Inferior parietal cortex (tissue), 1 donor: ENCODE results near the gene IVNS1ABP.
"Not testable (repeated sequence)": the region's sequence is repeated elsewhere in the genome, so short reads cannot be mapped to it uniquely, and the experiment has no call there.

Source experiments
- DNase-seq: peaks from one replicate; pipeline ENCODE4 v3.0.0-alpha.2; 2016; ENCODE audit errors: extremely low spot score

Gene IVNS1ABP

DNA sequence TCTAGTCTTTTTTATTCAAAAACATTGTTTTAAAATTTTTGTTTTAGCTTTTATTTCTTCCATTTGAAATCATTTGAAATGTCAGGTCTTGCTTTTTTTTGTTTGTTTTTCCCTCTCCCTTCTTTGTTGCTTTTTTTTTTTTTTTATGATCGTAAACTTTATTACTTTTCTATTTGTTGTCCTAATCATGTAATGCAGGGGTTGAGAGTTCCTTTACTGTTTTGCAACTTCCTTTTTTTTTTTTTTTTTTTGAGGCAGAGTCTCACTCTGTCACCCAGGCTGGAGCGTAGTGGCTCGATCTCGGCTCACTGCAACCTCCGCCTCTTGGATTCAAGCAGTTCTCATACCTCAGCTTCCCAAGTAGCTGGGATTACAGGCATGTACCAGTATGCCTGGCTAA lies 24.8 kb downstream of the IVNS1ABP start:
- no peak for DNase-seq

DNA sequence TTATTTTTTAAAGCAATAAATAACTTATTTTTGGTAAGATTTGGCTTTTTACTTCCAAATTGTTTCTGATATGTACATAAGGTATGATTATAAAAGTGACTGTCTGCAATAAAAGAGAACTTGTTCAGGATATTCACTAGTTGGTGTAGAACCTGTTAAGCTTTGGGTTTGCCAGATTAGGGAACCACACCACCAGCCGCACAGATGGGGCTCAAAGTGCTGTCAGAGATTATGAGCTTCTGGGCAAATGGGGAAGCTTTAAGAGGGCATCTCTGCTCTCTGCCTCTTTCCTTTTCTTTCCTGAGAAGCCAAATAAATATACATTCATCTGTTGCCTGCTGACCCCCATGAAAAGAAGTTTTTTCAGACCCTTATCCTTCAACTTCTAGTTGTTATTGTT lies 25.4 kb downstream of the IVNS1ABP start:
- no peak for DNase-seq

DNA sequence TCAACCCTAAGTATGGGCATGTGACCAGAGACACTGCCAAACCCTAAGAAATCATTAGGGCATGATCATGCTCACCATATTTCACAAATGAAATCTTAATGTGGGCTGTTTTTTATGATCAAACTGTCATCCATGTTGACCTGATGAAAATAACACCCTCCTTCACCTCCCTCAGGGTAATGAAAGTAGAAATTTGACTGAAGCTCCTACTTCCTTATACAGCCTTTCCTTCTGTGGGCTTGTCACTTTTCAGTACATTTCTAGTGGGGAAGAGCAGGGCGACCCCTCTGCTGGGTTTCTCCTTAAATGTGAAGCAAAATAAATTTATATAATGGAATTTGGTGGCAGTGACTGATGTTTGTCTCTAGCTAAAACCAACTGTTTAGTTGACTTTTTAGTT lies 25.9 kb downstream of the IVNS1ABP start:
- no peak for DNase-seq

DNA sequence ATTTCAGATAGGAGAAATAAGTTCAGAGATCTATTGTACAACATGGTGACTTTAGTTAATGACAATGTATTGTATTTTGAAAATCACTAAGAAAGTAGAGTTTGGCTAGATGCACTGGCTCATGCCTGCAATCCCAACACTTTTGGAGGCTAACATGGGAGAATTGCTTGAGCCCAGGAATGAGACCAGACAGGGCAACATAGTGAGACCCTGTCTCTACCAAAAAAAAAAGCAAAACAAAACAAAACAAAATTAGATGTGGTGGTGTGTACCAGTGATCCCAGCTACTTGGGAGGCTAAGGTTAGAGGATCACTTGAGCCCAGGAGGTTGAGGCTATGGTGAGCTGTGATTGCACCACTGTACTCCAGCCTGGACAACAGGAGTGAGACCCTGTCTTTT lies 27.2 kb downstream of the IVNS1ABP start:
- no peak for DNase-seq

DNA sequence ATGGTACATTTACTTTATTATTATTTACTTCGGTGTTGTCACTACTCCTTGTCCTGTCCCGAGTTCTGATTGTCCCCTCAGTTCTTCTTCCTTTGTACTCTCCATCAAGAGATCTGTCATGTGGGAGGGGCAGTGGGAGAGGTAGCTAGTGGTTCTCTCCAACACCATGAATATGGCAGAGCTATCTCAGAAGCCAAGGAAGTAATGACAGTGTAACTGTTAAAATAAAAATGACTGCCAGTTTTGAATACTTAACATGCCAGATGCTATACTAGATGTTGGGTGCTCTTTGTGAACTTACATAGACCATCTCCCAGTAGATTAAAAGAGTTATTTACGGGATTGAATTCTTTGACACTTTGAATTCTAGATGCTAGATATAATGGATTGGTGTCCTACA lies 28.6 kb downstream of the IVNS1ABP start:
- no peak for DNase-seq

DNA sequence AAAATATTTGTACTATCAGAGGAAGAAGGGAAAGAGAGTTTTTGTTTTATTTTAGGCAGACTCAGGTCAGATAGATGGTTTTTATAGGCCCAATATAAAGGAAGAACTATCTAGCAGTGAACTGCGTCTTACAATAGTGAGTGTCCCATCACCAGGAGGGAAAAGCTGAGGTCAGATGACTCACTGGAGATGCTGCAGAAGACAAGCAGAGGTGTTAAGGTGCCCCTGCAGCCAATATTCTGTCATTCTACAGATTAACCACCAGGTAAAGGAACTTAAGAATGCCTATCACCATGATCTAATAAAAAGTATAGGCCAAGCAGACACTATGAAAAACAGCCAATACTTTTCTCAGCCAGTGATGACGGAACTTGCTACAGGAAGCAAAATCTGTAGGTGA lies 29.6 kb downstream of the IVNS1ABP start:
- no peak for DNase-seq

DNA sequence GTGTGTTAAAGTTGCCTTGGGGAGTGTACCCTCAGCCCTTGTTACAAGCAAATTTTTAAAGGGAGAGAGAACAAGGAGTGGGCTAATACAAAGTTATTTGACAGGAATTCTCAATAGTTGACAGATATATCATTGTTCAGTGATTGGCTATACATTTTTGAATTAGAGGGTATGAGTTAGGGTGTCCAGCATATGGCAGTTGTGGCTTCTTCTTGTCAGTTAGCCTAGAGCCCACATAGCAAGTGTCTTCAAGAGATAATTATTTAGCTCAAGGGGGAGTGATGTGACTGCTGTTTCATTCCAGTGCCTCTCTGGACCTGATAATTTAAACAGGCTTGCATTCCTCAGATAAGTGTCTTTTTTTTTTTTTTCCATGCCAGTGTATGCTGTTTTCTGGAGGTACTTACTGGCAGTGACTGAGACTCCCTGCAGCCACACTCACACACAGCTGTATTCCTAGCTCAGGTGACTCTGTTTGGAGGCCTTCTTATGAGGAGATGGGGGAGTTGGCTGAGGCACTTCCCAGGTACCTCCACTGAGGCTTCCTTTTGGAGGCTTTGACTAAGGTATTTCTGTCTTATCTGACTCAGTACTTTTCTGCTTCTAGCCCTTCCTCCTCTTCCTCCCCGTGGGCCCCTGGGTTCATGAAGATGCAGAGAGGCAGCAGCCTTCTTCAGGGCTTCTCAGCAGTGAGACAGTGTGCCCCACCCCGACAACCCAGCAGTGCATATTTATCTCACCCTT lies 32.3 kb downstream of the IVNS1ABP start:
- peak; percentile 40 for DNase-seq

DNA sequence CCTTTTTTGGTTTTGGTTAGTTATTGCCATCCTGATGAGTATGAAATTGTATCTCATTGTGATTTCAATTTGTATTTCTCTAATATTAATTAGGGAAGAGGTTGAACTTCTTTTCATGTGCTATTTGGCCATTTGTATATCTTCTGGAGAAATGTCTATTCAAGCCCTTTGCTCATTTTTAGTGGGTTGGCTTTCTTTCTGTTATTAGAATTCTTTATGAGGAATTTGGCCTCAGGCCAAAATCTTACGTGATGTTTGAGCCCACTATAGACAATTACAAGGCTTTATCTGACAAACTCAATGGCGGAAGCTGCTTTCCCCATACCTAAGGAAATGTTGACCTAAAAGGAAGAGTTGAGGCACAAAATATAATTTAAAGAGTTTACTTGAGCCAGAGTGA lies 32.9 kb downstream of the IVNS1ABP start:
- no peak for DNase-seq

DNA sequence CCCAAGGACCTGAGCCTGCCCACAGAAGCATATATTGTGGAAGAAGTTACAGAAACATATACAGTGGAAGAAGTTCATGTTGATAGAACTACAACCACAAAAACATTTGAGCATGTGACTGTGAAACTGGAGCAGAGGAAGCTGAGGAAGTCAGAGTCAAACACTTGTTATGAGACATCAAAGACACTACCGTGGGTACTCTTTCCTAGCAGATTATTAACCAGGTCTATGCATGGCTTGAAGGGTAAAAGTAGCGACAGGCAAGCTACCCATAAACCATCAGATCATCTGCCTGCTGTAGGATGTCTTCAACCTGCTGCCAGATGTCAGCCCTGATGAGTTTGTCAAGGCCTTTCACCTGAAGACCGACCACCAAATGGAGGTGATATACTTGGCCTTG lies 35.8 kb downstream of the IVNS1ABP start:
- no peak for DNase-seq

DNA sequence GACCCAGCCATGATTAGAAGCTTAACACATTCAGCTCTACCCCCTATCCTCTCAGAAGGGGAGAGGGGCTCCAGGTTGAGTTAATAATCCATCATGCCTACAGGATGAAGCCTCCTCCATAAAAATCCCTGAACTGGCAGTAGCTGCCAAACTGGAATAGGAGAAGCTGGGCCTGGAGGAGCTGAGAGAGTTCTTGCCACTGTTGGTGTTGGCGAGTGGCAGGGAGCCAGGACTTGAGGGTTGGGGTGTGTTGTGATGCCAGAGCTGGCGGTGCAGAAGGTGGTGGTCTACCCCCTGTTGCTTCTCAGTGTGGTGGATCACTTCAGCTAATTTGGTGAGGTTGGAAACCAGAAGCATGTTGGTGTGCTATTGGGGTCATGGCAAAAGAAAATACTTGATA lies 36.5 kb downstream of the IVNS1ABP start:
- no peak for DNase-seq

DNA sequence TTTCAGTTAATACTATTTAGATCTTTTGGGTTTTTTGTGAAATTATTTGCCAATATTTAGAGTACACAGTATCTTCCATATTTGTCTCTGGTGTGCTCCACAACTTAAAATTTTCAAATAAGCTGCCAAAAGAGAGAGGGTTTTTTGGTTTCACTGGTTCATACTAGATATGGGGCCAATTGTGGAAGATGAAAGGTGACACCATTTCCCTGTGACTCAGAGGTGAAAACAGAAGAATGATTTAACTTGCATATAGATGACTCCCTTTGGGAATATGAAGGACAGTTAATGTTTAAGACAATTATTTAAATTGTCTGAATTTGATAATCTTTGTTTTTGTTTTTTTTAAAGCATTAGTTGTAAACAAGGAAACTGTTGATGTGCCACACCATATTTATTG lies 37.5 kb downstream of the IVNS1ABP start:
- no peak for DNase-seq

DNA sequence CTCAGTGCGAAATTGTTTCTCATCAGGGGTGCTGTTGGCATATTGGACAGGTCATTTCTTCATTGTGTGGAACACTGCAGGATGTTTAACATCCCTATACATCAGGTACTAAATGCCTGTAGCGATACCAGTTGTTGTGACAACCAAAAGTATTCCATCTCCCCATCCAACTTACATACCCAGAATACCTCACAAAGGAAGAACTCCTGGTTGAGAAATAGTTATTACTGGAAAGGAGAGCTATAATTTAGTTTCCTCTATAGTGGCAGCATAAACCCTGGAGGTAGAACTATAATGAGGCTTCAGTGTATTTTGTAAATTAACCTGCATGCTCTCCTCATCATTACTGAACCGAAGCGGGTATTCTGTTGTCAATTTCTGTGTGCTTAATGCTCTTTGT lies 45.1 kb downstream of the IVNS1ABP start:
- no peak for DNase-seq

DNA sequence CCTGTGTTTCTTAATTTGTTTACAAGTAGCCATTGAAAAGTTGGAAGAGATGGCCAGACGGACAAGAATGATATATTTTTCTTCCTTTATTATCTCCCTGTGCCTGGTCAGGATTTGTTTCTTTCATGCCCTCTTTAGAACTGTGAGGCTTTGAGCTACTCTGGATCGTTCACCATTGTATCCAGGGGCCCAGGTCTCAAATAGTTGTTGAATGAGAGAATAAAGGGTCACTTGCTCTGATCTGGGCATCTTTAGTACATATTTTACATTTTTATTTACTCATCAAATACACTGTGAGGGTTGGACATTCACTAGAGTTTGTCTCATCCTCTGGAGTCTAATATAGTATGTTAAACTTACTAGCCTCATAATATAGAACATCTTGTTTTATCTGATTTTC lies 48.7 kb downstream of the IVNS1ABP start:
- no peak for DNase-seq

DNA sequence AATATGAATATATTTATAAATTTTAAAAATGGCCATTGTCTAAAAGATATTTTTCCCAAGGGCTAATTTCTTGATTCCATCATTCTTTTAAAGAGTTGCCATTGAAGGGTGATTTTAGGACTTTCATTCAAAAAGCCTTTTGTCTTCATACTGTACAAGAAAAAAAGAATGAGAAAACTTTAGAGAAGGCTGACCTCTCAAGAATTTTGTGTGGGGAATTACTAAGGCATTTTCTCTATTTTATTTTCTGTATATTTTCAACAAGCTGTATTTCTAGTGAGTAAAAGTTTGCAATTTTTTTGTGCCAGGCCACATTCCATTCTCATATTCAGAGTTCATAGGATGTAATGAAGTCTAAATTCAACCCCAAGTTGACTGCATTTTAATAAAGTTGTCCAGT lies 49.3 kb downstream of the IVNS1ABP start:
- DNase-seq: no peak

DNA sequence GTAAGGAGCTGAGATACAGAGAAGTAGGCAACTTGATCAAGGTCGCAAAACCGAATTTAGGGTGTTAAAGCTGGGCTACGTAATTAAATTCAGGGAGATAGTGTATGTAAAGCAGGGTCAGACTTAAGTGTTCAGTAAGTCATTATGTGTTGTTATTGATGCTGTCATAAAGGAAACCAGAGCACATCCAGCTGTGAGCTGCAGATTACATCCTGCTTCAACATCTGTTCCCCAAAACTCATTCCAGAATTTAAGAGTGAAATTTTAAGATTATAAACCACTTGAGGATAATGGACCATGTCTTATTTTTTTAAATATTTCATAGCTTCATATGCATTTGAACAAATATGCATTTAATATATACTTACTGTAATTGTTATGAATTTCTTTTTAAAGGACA lies 49.7 kb downstream of the IVNS1ABP start:
- no peak for DNase-seq

DNA sequence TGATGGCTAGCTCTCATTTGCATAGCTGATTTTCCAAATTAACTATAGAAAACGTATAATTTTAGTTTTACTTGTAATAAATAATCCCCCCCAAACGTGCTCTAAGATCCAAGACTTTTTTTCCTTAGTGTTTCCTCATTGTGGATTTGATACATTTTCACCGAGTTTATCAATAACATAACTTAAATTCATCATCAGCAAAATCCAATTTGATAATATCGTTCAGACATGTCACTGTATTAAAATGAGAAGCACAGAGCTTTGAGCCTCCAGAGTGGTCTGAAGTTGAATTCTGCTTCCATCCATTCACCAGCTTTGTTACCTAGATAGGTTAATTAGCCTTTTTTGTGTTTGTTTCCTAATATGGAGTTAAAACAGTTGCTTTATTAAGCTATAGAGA lies 51.7 kb downstream of the IVNS1ABP start:
- DNase-seq: no peak

DNA sequence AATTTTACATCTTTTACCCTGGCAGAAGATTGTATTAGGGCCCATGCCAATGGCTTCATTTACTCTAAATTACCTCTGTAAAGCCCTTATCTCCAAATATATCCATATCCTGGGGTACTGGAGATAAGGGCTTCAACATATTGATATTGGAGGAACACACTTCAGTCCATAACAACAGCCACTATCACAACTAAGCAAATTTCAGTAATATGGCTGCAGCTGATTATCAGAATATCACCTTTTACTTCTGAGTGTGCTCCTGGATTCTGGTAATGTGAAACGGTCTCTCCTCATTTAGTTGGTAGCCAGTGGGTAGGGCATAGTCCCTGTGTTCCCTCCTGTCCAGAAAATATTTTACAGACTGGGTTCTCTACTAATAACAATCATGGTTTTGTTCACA lies 53.3 kb downstream of the IVNS1ABP start:
- DNase-seq: no peak

DNA sequence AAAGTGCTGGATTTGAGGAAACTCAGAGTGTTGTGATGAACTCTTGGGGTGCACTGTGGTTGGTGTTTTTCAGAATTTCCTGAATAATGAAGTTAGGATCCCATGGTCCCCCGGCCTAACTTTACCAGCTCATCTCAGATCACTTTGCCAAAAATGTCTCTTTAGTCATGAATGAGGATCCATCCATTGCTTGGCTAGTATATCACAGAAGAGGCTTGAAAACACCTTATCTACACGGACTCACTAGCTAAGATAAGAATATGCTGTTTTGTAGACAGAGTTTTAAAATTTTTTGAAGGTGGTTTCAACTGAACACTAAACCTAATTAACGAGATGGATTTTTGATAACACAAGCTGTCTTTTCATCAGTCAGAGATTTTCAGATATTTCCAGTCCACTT lies 53.8 kb downstream of the IVNS1ABP start:
- no peak for DNase-seq

DNA sequence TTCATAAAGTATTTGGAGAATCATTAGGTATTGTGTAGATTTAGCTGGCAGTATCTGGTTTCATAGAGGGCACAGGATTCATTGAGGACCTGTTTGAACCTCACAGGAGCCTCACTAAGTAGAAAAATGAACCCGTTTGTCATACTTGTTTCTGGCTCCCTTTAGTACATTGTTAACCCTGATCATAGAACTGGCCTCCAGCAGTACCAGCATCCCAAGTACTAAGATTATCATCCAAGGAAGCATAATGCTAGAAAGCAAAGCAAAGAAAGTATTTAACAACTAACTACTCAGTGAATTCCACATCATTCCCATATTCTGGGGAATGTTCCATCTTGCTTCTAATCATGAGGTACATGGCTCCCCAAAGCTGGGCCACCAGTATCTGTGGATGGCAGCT lies 54.9 kb downstream of the IVNS1ABP start:
- no peak for DNase-seq

DNA sequence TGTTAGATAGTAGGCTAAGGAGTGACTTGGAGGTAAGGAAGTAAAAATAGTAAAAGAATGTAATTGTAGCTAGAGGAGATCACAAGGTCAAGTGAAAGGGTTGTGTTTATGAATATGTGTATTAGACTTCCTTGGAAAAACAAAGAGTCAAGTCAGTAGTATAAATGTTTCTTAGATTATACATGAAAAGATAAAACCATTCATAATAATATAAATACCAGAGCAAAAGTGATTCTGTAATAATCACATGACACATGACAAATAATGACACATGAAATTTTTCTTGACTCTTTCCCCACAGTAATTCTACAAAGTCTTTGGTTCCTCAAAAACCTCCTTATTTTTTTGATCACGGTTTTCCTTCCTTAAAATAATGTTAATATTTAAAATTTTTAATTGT lies 56.4 kb downstream of the IVNS1ABP start:
- DNase-seq: no peak

DNA sequence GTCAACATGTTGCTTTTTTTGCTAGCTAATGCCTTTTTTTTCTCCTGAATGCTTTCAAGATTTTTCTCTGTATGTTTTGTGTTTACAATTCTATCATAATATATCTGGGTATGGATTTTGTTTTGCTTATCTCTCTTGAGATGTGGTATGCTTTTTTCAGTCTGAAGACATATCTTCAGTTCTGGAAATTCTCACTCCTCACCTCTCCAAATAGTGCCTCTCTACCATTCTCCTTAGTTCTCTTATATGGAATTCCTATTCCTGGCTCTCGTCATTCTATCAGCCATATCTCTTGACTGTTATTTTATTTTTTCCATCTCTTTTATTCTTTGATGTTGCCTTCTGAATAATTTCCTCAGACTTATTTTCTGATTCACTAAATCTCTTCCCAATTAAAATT lies 58.4 kb downstream of the IVNS1ABP start:
- no peak for DNase-seq

DNA sequence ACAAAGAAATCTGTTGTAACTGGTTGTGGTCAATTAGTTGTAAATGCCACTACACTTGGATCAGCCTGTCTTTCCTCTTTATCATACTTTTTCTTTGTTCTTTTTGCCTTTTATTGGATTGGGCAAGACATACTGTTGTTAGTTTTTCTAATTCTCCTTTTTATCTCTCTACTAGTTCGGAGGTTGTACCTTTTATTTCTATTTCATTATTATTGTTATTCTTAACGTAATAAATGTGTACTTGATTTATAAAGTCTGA lies 59.2 kb downstream of the IVNS1ABP start:
- no peak for DNase-seq

DNA sequence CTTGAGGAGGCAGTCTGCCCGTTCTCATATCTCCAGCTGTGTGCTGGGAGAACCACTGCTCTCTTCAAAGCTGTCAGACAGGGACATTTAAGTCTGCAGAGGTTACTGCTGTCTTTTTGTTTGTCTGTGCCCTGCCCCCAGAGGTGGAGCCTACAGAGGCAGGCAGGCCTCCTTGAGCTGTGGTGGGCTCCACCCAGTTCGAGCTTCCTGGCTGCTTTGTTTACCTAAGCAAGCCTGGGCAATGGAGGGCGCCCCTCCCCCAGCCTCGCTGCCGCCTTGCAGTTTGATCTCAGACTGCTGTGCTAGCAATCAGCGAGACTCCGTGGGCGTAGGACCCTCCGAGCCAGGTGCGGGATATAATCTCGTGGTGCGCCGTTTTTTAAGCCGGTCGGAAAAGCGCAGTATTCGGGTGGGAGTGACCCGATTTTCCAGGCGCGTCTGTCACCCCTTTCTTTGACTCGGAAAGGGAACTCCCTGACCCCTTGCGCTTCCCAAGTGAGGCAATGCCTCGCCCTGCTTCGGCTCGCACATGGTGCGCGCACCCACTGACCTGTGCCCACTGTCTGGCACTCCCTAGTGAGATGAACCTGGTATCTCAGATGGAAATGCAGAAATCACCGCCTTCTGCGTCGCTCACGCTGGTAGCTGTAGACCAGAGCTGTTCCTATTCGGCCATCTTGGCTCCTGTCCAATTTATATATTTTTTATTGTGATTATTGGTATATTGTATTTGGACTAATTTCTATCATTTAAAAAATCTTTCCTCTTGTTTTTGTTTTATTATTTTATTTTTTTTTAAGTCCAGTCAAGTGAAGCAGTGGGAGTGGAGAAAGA lies 59.7 kb downstream of the IVNS1ABP start:
- DNase-seq: not testable (repeated sequence)

DNA sequence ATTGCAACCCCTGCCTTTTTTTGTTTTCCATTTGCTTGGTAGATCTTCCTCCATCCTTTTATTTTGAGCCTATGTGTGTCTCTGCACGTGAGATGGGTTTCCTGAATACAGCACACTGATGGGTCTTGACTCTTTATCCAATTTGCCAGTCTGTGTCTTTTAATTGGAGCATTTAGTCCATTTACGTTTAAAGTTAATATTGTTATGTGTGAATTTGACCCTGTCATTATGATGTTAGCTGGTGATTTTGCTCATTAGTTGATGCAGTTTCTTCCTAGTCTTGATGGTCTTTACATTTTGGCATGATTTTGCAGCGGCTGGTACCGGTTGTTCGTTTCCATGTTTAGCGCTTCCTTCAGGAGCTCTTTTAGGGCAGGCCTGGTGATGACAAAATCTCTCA lies 61.4 kb downstream of the IVNS1ABP start:
- not testable (repeated sequence) for DNase-seq
